ENCODE results near the gene LAMB4.

LAMB4 gene

GRCh38 chr7:107995184-107996071, 134.7 kb downstream of the LAMB4 start:
- no peak for TF ChIP-seq CTCF (conservative IDR thresholded peaks at IDR 0.05; ENCODE audit: low read length)
- no peak overlapping the region for H3K4me3 ChIP-seq (ENCODE audit: low read length)
- peak; percentile 72 for DNase-seq (ENCODE audit: low read depth)

GRCh38 chr7:107994421-107995030, 135.6 kb downstream of the LAMB4 start:
- H3K4me3 ChIP-seq (ENCODE audit: low read length) = no peak overlapping the region
- TF ChIP-seq CTCF (conservative IDR thresholded peaks at IDR 0.05; ENCODE audit: low read length) = no peak
- DNase-seq (ENCODE audit: low read depth) = peak; percentile 65

- TF ChIP-seq CTCF (conservative IDR thresholded peaks at IDR 0.05; ENCODE audit: low read length) = no peak
- DNase-seq (ENCODE audit: low read depth) = peak; percentile 27
- H3K4me3 ChIP-seq (ENCODE audit: low read length) = no peak overlapping the region
Measured at GRCh38 chr7:107993891-107994291, 136.3 kb downstream of the LAMB4 start.

GRCh38 chr7:107989618-107990373, 140.4 kb downstream of the LAMB4 start:
- no peak overlapping the region for H3K4me3 ChIP-seq (ENCODE audit: low read length)
- TF ChIP-seq CTCF (conservative IDR thresholded peaks at IDR 0.05; ENCODE audit: low read length) = no peak
- peak; percentile 76 for DNase-seq (ENCODE audit: low read depth)

GRCh38 chr7:107982918-107983389, 147.2 kb downstream of the LAMB4 start:
- no peak overlapping the region for H3K4me3 ChIP-seq (ENCODE audit: low read length)
- TF ChIP-seq CTCF (conservative IDR thresholded peaks at IDR 0.05; ENCODE audit: low read length) = peak; percentile 46
- peak; percentile 75 for DNase-seq (ENCODE audit: low read depth)

- no peak for TF ChIP-seq CTCF (conservative IDR thresholded peaks at IDR 0.05; ENCODE audit: low read length)
- no peak overlapping the region for H3K4me3 ChIP-seq (ENCODE audit: low read length)
- no peak for DNase-seq (ENCODE audit: low read depth)
Measured at GRCh38 chr7:107982042-107982840, 147.9 kb downstream of the LAMB4 start.
